ENCODE data around the gene KRTAP5-2. TPM values are rescaled to one million over a fixed set of nuclear protein-coding genes. Genes with fewer than 3 reads are reported as not detected.
"Not testable (repeated sequence)": the region's sequence is repeated elsewhere in the genome, so short reads cannot be mapped to it uniquely, and the experiment has no call there.

The KRTAP5-2 gene
- total RNA-seq, 1 experiment from 2014 or later, result not detected

DNA sequence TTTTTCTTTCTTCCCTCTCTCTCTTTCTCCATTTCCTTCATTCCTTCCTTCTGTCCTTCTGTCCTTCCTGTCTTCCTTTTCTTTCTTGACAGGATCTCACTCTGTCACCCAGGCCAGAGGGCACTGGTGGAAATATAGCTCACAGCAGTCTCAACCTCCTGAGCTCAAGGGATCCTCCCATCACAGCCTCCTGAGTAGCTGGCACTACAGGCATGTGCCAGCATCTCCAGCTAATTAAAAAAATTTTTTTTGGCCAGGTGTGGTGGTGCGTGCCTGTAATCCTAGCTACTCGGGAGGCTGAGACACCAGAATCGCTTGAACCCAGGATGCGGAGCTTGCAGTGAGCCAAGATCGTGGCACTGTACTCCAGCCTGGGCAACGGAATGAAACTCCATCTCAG lies 21.3 kb downstream of the KRTAP5-2 start:
- no peak for DNase-seq

DNA sequence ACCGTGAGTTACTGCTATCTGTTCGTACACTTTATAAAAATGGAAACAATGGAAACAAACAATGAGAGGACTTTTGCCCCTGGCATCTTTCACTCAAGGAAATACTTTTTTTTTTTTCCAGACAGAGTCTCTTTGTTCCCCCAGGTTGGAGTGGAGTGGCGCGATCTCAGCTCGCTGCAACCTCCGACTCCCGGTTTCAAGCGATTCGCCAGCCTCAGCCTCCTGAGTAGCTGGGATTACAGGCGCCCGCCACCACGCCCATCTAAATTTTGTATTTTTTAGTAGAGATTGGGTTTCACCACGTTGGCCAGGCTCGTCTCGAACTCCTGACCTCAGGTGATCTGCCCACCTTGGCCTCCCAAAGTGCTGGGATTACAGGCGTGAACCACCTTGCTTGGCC lies 22.3 kb downstream of the KRTAP5-2 start:
- H3F3A ChIP-seq (ENCODE audit: low read length, unreplicated experiment); H4K20me1 ChIP-seq (ENCODE audit: low read length); H3K4me1 ChIP-seq (ENCODE audit: insufficient read depth, low read length); ATAC-seq; H3K9me3 ChIP-seq (ENCODE audit: low read length); H3K27ac ChIP-seq (ENCODE audit: low read length); POLR2A ChIA-PET (ENCODE audit: unreplicated experiment); H3K4me3 ChIP-seq (ENCODE audit: low read length); H2AFZ ChIP-seq (ENCODE audit: low read length); H3K9ac ChIP-seq (ENCODE audit: low read length); DNase-seq; H3K4me2 ChIP-seq (ENCODE audit: low read length); H3K9me2 ChIP-seq (replicated peaks; ENCODE audit: low read length); BruUV-seq (replicated peaks); H3K79me2 ChIP-seq (ENCODE audit: low read length); H3K36me3 ChIP-seq (ENCODE audit: low read depth, low read length): not testable (repeated sequence)
- intact Hi-C loops (cut with micrococcal nuclease), result loop anchor here (2.0 kb wide), 1 partner anchor 17 kb away; no protein-coding TSS in a partner anchor
- peaks cover 16% of the 10 kb centered on the region for H3K27me3 ChIP-seq (ENCODE audit: low read length)
- CTCF ChIA-PET, result interaction anchor here (1.2 kb wide), 1 partner anchor 17 kb away, joined by 6 read pairs; no protein-coding TSS in a partner anchor

More for the DNA sequence above, 21.3 kb downstream of the KRTAP5-2 start:
- Histone ChIP-seq H3K9me3 (ENCODE audit: low read length) (no peaks in the 10 kb centered on the region), H3K9ac (ENCODE audit: low read length) (no peak overlapping the region), H3K4me2 (ENCODE audit: low read length) (no peak overlapping the region), H3F3A (ENCODE audit: low read length, unreplicated experiment) (no peaks in the 10 kb centered on the region), H3K27me3 (ENCODE audit: low read length) (peaks cover 16% of the 10 kb centered on the region), H3K4me1 (ENCODE audit: insufficient read depth, low read length) (peaks cover 8% of the 10 kb centered on the region), H3K36me3 (ENCODE audit: low read depth, low read length) (no peaks in the 10 kb centered on the region), H3K9me2 (replicated peaks; ENCODE audit: low read length) (no peaks in the 10 kb centered on the region), H3K79me2 (ENCODE audit: low read length) (no peaks in the 10 kb centered on the region), H2AFZ (ENCODE audit: low read length) (no peak overlapping the region), H3K27ac (ENCODE audit: low read length) (no peak overlapping the region), H3K4me3 (ENCODE audit: low read length) (no peak overlapping the region), H4K20me1 (ENCODE audit: low read length) (no peaks in the 10 kb centered on the region)
- no peak for ATAC-seq
- TF ChIP-seq EZH2phosphoT487 (IDR thresholded peaks at IDR 0.05; ENCODE audit: borderline replicate concordance, low read length) (no peak), EZH2 (IDR thresholded peaks at IDR 0.05; ENCODE audit: low read length, unreplicated experiment) (no peak)
- TF ChIP-seq, protein P1, sequence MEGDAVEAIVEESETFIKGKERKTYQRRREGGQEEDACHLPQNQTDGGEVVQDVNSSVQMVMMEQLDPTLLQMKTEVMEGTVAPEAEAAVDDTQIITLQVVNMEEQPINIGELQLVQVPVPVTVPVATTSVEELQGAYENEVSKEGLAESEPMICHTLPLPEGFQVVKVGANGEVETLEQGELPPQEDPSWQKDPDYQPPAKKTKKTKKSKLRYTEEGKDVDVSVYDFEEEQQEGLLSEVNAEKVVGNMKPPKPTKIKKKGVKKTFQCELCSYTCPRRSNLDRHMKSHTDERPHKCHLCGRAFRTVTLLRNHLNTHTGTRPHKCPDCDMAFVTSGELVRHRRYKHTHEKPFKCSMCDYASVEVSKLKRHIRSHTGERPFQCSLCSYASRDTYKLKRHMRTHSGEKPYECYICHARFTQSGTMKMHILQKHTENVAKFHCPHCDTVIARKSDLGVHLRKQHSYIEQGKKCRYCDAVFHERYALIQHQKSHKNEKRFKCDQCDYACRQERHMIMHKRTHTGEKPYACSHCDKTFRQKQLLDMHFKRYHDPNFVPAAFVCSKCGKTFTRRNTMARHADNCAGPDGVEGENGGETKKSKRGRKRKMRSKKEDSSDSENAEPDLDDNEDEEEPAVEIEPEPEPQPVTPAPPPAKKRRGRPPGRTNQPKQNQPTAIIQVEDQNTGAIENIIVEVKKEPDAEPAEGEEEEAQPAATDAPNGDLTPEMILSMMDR (conservative IDR thresholded peaks at IDR 0.05; ENCODE audit: low read depth, low read length), result no peak
- intact Hi-C loops (cut with micrococcal nuclease), result no loop called here
- no TSS peak for BruUV-seq (replicated peaks)
- ChIA-PET POLR2A (ENCODE audit: unreplicated experiment) (no interaction called here), CTCF (interaction anchor here (2.1 kb wide), 1 partner anchor 30 kb away, joined by 5 read pairs; no protein-coding TSS in a partner anchor)

DNA sequence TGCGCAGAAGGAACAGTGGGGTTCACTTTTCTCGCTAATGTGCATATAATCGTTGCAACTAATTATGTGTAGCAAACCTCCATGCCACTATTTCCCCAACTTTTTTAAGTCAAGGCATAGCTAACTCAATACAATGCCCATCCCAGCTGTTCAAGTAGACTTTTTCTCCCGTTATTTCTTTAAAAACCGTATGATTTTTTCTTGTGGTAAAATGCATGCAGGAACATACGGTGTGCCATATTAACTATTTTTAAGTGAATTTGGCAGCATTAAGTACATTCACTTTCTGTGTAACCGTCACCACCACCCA lies 23.2 kb downstream of the KRTAP5-2 start:
- ATAC-seq (no peak), DNase-seq (no peak)
- no peak overlapping the region for H3K4me2 ChIP-seq (ENCODE audit: low read length)
- H3K9ac ChIP-seq (ENCODE audit: low read length), result no peak overlapping the region
- no peak overlapping the region for H2AFZ ChIP-seq (ENCODE audit: low read length)
- ChIA-PET CTCF (interaction anchor here (0.5 to 2.7 kb wide), 9 partner anchors 14 to 111 kb away, joined by 3 to 58 read pairs (median 6); no protein-coding TSS in a partner anchor), POLR2A (ENCODE audit: unreplicated experiment) (no interaction called here)
- no peak overlapping the region for H3K4me3 ChIP-seq (ENCODE audit: low read length)
- TF ChIP-seq EZH2phosphoT487 (IDR thresholded peaks at IDR 0.05; ENCODE audit: borderline replicate concordance, low read length) (no peak), EZH2 (IDR thresholded peaks at IDR 0.05; ENCODE audit: low read length, unreplicated experiment) (no peak)
- TF ChIP-seq, protein P1 (conservative IDR thresholded peaks at IDR 0.05; ENCODE audit: low read depth, low read length), result no peak; the same call in 1 of the 2 replicates
- H4K20me1 ChIP-seq (ENCODE audit: low read length), result no peaks in the 10 kb centered on the region
- H3K79me2 ChIP-seq (ENCODE audit: low read length), result no peaks in the 10 kb centered on the region
- H3K36me3 ChIP-seq (ENCODE audit: low read depth, low read length), result no peaks in the 10 kb centered on the region
- no peaks in the 10 kb centered on the region for H3F3A ChIP-seq (ENCODE audit: low read length, unreplicated experiment)
- H3K4me1 ChIP-seq (ENCODE audit: insufficient read depth, low read length), result peaks cover 8% of the 10 kb centered on the region
- intact Hi-C loops (cut with micrococcal nuclease), result loop anchor here (1.0 to 2.0 kb wide), 2 partner anchors 16 to 29 kb away; no protein-coding TSS in a partner anchor
- no TSS peak for BruUV-seq (replicated peaks)
- H3K27me3 ChIP-seq (ENCODE audit: low read length), result peaks cover 16% of the 10 kb centered on the region
- no peaks in the 10 kb centered on the region for H3K9me2 ChIP-seq (replicated peaks; ENCODE audit: low read length)
- H3K9me3 ChIP-seq (ENCODE audit: low read length), result no peaks in the 10 kb centered on the region
- H3K27ac ChIP-seq (ENCODE audit: low read length), result no peak overlapping the region

Measured in PC-3 (cell line).